CD4-positive, alpha-beta T cell treated with Interleukin-21 for 1 hour (primary cell): ENCODE results near the gene MOCS1.

ENCODE experiments used
- DNase-seq: peaks from one replicate; pipeline ENCODE4 v3.0.0-alpha.2; 2020

MOCS1 gene

GRCh38 chr6:39899554-39900295 is 34.5 kb downstream of the MOCS1 start:
- DNase-seq: no peak

- no peak for DNase-seq
Observed at GRCh38 chr6:39898625-39899024, 35.6 kb downstream of the MOCS1 start.

GRCh38 chr6:39897698-39898097 is 36.6 kb downstream of the MOCS1 start:
- DNase-seq: no peak

- no peak for DNase-seq
Observed at GRCh38 chr6:39896701-39897100, 37.6 kb downstream of the MOCS1 start.

GRCh38 chr6:39893286-39893685 is 41.0 kb downstream of the MOCS1 start:
- DNase-seq: no peak

- no peak for DNase-seq
Observed at GRCh38 chr6:39892490-39893129, 41.7 kb downstream of the MOCS1 start.

- no peak for DNase-seq
Observed at GRCh38 chr6:39891976-39892375, 42.3 kb downstream of the MOCS1 start.

GRCh38 chr6:39891353-39891752 is 42.9 kb downstream of the MOCS1 start:
- no peak for DNase-seq

GRCh38 chr6:39889229-39889628 is 45.0 kb downstream of the MOCS1 start:
- DNase-seq: no peak

- no peak for DNase-seq
Observed at GRCh38 chr6:39887692-39888450, 46.4 kb downstream of the MOCS1 start.

GRCh38 chr6:39886871-39887270 is 47.4 kb downstream of the MOCS1 start:
- DNase-seq: no peak

- no peak for DNase-seq
Observed at GRCh38 chr6:39885691-39886090, 48.6 kb downstream of the MOCS1 start.

GRCh38 chr6:39884696-39885095 is 49.6 kb downstream of the MOCS1 start:
- DNase-seq: no peak

GRCh38 chr6:39882531-39882899 is 51.7 kb downstream of the MOCS1 start:
- DNase-seq: no peak

GRCh38 chr6:39881851-39882530 is 52.3 kb downstream of the MOCS1 start:
- DNase-seq: no peak

GRCh38 chr6:39880594-39880993 is 53.7 kb downstream of the MOCS1 start:
- DNase-seq: no peak

- DNase-seq: no peak
Observed at GRCh38 chr6:39879535-39879934, 54.7 kb downstream of the MOCS1 start.

- DNase-seq: no peak
Observed at GRCh38 chr6:39876826-39877225, 57.4 kb downstream of the MOCS1 start.

- DNase-seq: no peak
Observed at GRCh38 chr6:39876111-39876510, 58.2 kb downstream of the MOCS1 start.

GRCh38 chr6:39873439-39873838 is 60.8 kb downstream of the MOCS1 start:
- DNase-seq: no peak

- no peak for DNase-seq
Observed at GRCh38 chr6:39870950-39871349, 63.3 kb downstream of the MOCS1 start.

- no peak for DNase-seq
Observed at GRCh38 chr6:39867592-39867991, 66.7 kb downstream of the MOCS1 start.
